Upper lobe of left lung (tissue), 6 donors: ENCODE results near the gene PLEKHG2. TPM values are rescaled to one million over a fixed set of nuclear protein-coding genes. Genes with fewer than 3 reads are reported as not detected.

Experiments
- ATAC-seq, 2 donors: fragments of 200-7000 bp; cut with Tn5 transposase; one replicate each; pipeline ENCODE4 v1.9.1; 2022; ENCODE audit warnings: mild to moderate bottlenecking in 2 of 2, moderate library complexity in 2 of 2; ENCODE audit not compliant: low FRiP score in 2 of 2
- DNase-seq, 2 donors: peaks; one replicate each; pipeline ENCODE4 v3.0.0-alpha.2; 2019 to 2020
- H3K27ac ChIP-seq, 4 donors: fragments of 200-600 bp; sonication (generic); one replicate each; pipeline ENCODE4 v1.5.1; 2016 to 2019
- H3K27me3 ChIP-seq, 4 donors: fragments of 200-600 bp; sonication (generic); one replicate each; pipeline ENCODE4 v1.5.1; 2017 to 2019
- H3K36me3 ChIP-seq, 4 donors: fragments of 200-600 bp; sonication (generic); one replicate each; pipeline ENCODE4 v1.5.1; 2016 to 2019
- H3K4me1 ChIP-seq, 4 donors: fragments of 200-600 bp; sonication (generic); one replicate each; pipeline ENCODE4 v1.5.1; 2018 to 2019
- H3K4me3 ChIP-seq, 4 donors: fragments of 200-600 bp; sonication (generic); one replicate each; pipeline ENCODE4 v1.5.1; 2017 to 2019; ENCODE audit warnings: mild to moderate bottlenecking in 2 of 4, moderate library complexity in 1 of 4
- H3K9me3 ChIP-seq, 4 donors: fragments of 200-600 bp; sonication (generic); one replicate each; pipeline ENCODE4 v1.5.1; 2018 to 2019
- EP300 ChIP-seq, 4 donors: sonication (generic); formaldehyde crosslinking; IDR thresholded peaks; one replicate each; pipeline ENCODE4 v1.5.1; 2017; ENCODE audit warnings: antibody characterized with exemption in 4 of 4, control low read depth in 2 of 4
- POLR2A ChIP-seq, 4 donors: fragments of 450-650 bp; IDR thresholded peaks; one replicate each; pipeline ENCODE4 v1.5.1; 2016 to 2017; ENCODE audit warnings: antibody characterized with exemption in 4 of 4, mild to moderate bottlenecking in 2 of 4
- POLR2AphosphoS5 ChIP-seq, 2 donors: sonication (generic); formaldehyde crosslinking; IDR thresholded peaks; one replicate each; pipeline ENCODE4 v1.5.1; 2017; ENCODE audit warnings: antibody characterized with exemption in 2 of 2
- WGBS, 2 donors: methylation state at CpG; one replicate each; pipeline ENCODE4 v1.1.5; 2017 to 2018; 5-methylcytosine and 5-hydroxymethylcytosine counted together
- total RNA-seq, 6 donors: library from RNA; depleted of rRNA in 4 of 6; stranded (reverse); fragments of >200 nt in 4 of 6; gene quantifications; one replicate each; pipeline versions ENCODE4 v1.1.0 to v1.2.1, GENCODE V29; 2016 to 2021
- TF ChIP-seq, protein P1 (sequence below), 6 experiments: fragments of 450-650 bp in 4 of 6; fragments of 200-600 bp in 2 of 6; sonication (generic) in 2 of 6; IDR thresholded peaks; one replicate each; pipeline ENCODE4 v1.5.1; 2016 to 2019; ENCODE audit warnings: antibody characterized with exemption in 6 of 6
- donor health status: DM: no; HTN: no; CAD: no; lungs with moderate emphysema.
- donor health status: DM: no; HTN: yes; CAD: no; lungs with severe emphysema.

PLEKHG2 gene
- total RNA-seq, 6 donors from 2014 or later: 15.8 to 48.1 (median 29.0) TPM

GRCh38 chr19:39438270-39438934 is 25.9 kb downstream of the PLEKHG2 start:
- Histone ChIP-seq H3K4me1 (peaks cover 25 to 29% (median 27%) of the 10 kb centered on the region in 4 donors), H3K36me3 (peaks cover 4 to 17% (median 13%) of the 10 kb centered on the region in 4 donors), H3K27ac (no peak overlapping the region), H3K9me3 (no peaks in the 10 kb centered on the region), H3K4me3 (no peak overlapping the region), H3K27me3 (no peaks in the 10 kb centered on the region)
- no peak for ATAC-seq
- no peak for TF ChIP-seq EP300 (IDR thresholded peaks at IDR 0.05)
- no peak for TF ChIP-seq POLR2AphosphoS5 (IDR thresholded peaks at IDR 0.05)
- TF ChIP-seq, protein P1, sequence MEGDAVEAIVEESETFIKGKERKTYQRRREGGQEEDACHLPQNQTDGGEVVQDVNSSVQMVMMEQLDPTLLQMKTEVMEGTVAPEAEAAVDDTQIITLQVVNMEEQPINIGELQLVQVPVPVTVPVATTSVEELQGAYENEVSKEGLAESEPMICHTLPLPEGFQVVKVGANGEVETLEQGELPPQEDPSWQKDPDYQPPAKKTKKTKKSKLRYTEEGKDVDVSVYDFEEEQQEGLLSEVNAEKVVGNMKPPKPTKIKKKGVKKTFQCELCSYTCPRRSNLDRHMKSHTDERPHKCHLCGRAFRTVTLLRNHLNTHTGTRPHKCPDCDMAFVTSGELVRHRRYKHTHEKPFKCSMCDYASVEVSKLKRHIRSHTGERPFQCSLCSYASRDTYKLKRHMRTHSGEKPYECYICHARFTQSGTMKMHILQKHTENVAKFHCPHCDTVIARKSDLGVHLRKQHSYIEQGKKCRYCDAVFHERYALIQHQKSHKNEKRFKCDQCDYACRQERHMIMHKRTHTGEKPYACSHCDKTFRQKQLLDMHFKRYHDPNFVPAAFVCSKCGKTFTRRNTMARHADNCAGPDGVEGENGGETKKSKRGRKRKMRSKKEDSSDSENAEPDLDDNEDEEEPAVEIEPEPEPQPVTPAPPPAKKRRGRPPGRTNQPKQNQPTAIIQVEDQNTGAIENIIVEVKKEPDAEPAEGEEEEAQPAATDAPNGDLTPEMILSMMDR (IDR thresholded peaks at IDR 0.05): no peak
- WGBS, 2 donors: 73 to 82% methylated on average over 9 of the region's 9 CpGs
- DNase-seq: peak in 1 of 2 donors; percentile 47

- H3K27ac ChIP-seq: peak overlapping the region; percentile 90 to 96 (median 94)
- ATAC-seq: peak in 1 of 2 donors; percentile 35
- WGBS, 2 donors: 3 to 4% methylated on average over 17 of the region's 17 CpGs
- TF ChIP-seq POLR2AphosphoS5 (IDR thresholded peaks at IDR 0.05): no peak
- TF ChIP-seq, protein P1 (IDR thresholded peaks at IDR 0.05): no peak
- TF ChIP-seq EP300 (IDR thresholded peaks at IDR 0.05): no peak
- TF ChIP-seq POLR2A (IDR thresholded peaks at IDR 0.05): no peak
- peak overlapping the region; percentile 67 to 98 (median 90) for H3K4me3 ChIP-seq
- H3K4me1 ChIP-seq: peaks cover 32 to 46% (median 39%) of the 10 kb centered on the region in 4 donors
- H3K27me3 ChIP-seq: no peaks in the 10 kb centered on the region
- peaks cover 0 to 15% (median 0%) of the 10 kb centered on the region in 4 donors for H3K36me3 ChIP-seq
- H3K9me3 ChIP-seq: no peaks in the 10 kb centered on the region
- DNase-seq: no peak
These were observed 32.2 kb downstream of the PLEKHG2 start for GRCh38 chr19:39444598-39445195.

GRCh38 chr19:39445196-39446111 is 33.0 kb downstream of the PLEKHG2 start, which contains the start of gene SUPT5H:
TSS of gene SUPT5H (plus strand) at chr19:39445582. CDS start at chr19:39445891, 309 bp downstream.
- H3K4me1 ChIP-seq: peaks cover 34 to 53% (median 39%) of the 10 kb centered on the region in 4 donors
- DNase-seq (peak; percentile 95 to 98), ATAC-seq (peak; percentile 98)
- H3K4me3 ChIP-seq: peak within 1 kb of the TSS; percentile 67 to 98 (median 90)
- TF ChIP-seq, protein P1 (IDR thresholded peaks at IDR 0.05): peak in 3 of 6 experiments; percentile 4 to 19 (median 10)
- TF ChIP-seq POLR2AphosphoS5 (IDR thresholded peaks at IDR 0.05) (peak; percentile 99 to 100), POLR2A (IDR thresholded peaks at IDR 0.05) (peak; percentile 60 to 97 (median 91)), EP300 (IDR thresholded peaks at IDR 0.05) (peak in 1 of 4 donors; percentile 75)
- H3K27ac ChIP-seq: peak within 1 kb of the TSS; percentile 90 to 96 (median 94)
- WGBS, 2 donors: 0 to 1% methylated on average over 25 to 68 of the region's 68 CpGs
- H3K9me3 ChIP-seq: no peaks in the 10 kb centered on the region
- H3K27me3 ChIP-seq: no peaks in the 10 kb centered on the region
- peaks cover 0 to 17% (median 0%) of the 10 kb centered on the region in 4 donors for H3K36me3 ChIP-seq

DNA sequence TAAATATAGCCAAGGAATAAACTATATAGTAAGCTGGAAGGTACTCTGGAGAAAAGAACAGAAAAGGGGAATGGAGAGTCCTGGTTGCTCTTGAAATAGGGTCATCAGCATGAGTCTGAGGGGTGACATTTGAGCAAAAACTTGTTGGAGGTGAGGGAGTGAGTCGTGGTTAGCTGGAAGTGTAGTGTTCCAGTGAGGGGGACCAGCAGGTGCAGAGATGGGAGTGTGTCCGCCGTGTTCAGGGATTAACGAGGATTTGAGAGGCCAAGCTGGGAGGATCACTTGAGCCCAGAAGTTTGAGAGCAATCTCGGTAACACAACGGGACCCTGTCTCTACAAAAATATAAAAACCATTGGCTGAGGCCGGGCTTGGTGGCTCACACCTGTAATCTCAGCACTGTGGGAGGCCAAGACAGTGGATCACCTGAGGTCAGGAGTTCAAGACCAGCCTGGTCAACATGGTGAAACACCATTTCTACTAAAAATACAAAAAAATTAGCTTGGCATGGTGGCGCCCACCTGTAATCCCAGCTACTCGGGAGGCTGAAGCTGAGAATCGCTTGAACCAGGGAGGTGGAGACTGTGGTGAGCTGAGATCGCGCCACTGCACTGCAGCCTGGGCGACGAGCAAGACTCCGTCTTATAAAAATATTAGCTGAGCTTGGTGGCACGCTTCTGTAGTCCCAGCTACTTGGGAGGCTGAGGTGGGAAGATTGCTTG is 34.1 kb downstream of the PLEKHG2 start:
- DNase-seq: no peak
- TF ChIP-seq POLR2A (IDR thresholded peaks at IDR 0.05) (no peak), EP300 (IDR thresholded peaks at IDR 0.05) (no peak), POLR2AphosphoS5 (IDR thresholded peaks at IDR 0.05) (no peak)
- TF ChIP-seq, protein P1 (IDR thresholded peaks at IDR 0.05): no peak
- no peaks in the 10 kb centered on the region for H3K27me3 ChIP-seq
- no peaks in the 10 kb centered on the region for H3K9me3 ChIP-seq
- H3K4me1 ChIP-seq: peaks cover 34 to 59% (median 39%) of the 10 kb centered on the region in 4 donors
- H3K4me3 ChIP-seq: peak overlapping the region; percentile 67 to 98 (median 90)
- H3K36me3 ChIP-seq: peaks cover 0 to 20% (median 0%) of the 10 kb centered on the region in 4 donors
- no peak for ATAC-seq
- WGBS, 2 donors: 83 to 84% methylated on average over 16 of the region's 16 CpGs
- H3K27ac ChIP-seq: peak overlapping the region; percentile 90 to 96 (median 94)
